H1 (cell line): ENCODE data around the gene CNTN5. TPM values are rescaled to one million over a fixed set of nuclear protein-coding genes. Genes with fewer than 3 reads are reported as not detected.

Experiments used
- RBBP5 ChIP-seq: IDR thresholded peaks from 2 replicates; pipeline ENCODE4 v1.7.1; 2012; ENCODE audit warnings: low read depth, mild to moderate bottlenecking, inconsistent platforms, low read length, moderate library complexity, borderline replicate concordance
- SUZ12 ChIP-seq: fragments of 200-600 bp; sonication (generic); IDR thresholded peaks from 2 replicates; pipeline ENCODE4 v1.6.1; 2012; ENCODE audit warnings: mild to moderate bottlenecking, inconsistent platforms, low read length, moderate library complexity, mixed read lengths
- polyA plus RNA-seq, 7 experiments: library from polyadenylated mRNA; depleted of rRNA in 3 of 7; stranded (reverse) in 5 of 7; unstranded in 2 of 7; fragments of >200 nt in 5 of 7; fragments of 200-250 nt in 2 of 7; gene quantifications; 1 replicate in 5 of 7; 2 replicates in 1 of 7; 4 replicates in 1 of 7; pipeline versions ENCODE4 v1.2.1 to v1.2.3, GENCODE V29; 2011 to 2013; ENCODE audit warnings: missing spikeins in 2 of 7, mixed read lengths in 2 of 7
- total RNA-seq: library from RNA; stranded (reverse); fragmentation: NEBNext Ultra II Directional; extraction: Animal tissue kit (Norgen Biotek cat#: 25700); gene quantifications from 2 replicates; pipeline ENCODE4 v1.2.1, GENCODE V29; 2021

The CNTN5 gene
- total and polyA plus RNA-seq, 2 of the 8 experiments (the other 6 are each of a cell fraction or from before 2014, with no cell fraction given), result not detected

GRCh38 chr11:99197477-99197876, 176.7 kb downstream of the CNTN5 start (continued):
- TF ChIP-seq RBBP5 (no peak), SUZ12 (no peak)
